ENCODE results near the gene PARP1. TPM values are rescaled to one million over a fixed set of nuclear protein-coding genes. Genes with fewer than 3 reads are reported as not detected.
A peak's percentile ranks its signal among the peaks of the same experiment; 100 is the strongest.
"Not testable (repeated sequence)": the region's sequence is repeated elsewhere in the genome, so short reads cannot be mapped to it uniquely, and the experiment has no call there.

Gene PARP1
- total RNA-seq, 6 donors from 2014 or later = 56.5 to 97.9 (median 76.7) TPM

DNA sequence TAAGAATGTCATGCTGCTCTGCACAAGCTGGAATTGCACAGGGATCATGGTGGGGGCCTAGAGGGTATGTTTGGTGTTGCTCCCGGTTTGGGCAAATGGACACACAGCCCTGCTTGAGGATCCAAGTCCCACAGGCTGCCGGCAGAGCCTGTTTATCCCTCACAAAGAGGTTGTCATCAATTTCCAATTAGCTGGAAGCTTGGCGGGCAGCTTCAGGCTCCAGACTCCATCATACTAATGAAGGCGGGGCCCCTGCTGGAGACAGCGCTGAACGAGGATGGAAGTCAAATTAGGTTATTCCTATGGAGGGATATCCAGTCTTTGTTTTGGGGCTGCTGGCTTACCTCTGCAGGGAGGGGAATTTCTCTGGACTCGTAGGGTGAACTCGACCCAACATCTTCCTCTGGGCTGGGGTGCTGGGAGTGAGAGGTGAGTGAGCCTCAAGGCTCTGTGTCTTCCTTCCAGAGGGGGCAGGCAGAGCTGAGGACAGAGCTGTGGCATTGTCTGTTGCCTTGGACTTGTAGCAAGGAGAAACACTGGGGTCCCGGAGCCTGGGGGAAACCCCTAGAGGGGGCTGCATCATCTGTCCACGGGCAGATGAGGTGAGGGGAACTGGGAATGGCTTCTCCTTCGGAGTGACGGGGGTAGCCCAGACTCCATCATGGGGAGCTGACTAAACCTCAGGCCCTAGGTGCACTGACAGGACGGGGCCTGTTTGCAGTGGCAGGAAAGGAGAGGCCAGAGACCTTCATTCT, 24.9 kb upstream of the PARP1 start:
- no peak for ATAC-seq (ENCODE audit: low FRiP score in 2 of 2)
- no peaks in the 10 kb centered on the region for H3K9me3 ChIP-seq
- WGBS, 2 donors = 74 to 80% methylated on average over 9 to 13 of the region's 13 CpGs

GRCh38 chr1:226431898-226432297, 24.0 kb upstream of the PARP1 start:
- not testable (repeated sequence) for ATAC-seq (ENCODE audit: low FRiP score in 2 of 2); H3K4me1 ChIP-seq; H3K4me3 ChIP-seq; H3K27me3 ChIP-seq; H3K9me3 ChIP-seq; DNase-seq; H3K27ac ChIP-seq; H3K36me3 ChIP-seq
- 46 to 73% methylated on average over 2 of the region's 2 CpGs for WGBS, 2 donors

More for the DNA sequence above, 24.9 kb upstream of the PARP1 start:
- no peak for DNase-seq
- Histone ChIP-seq H3K4me1 (no peaks in the 10 kb centered on the region), H3K27ac (no peak overlapping the region), H3K36me3 (no peaks in the 10 kb centered on the region), H3K4me3 (no peak overlapping the region), H3K27me3 (no peaks in the 10 kb centered on the region)
- TF ChIP-seq POLR2AphosphoS5 (IDR thresholded peaks at IDR 0.05) (no peak), POLR2A (IDR thresholded peaks at IDR 0.05) (no peak)
- TF ChIP-seq, protein P1, sequence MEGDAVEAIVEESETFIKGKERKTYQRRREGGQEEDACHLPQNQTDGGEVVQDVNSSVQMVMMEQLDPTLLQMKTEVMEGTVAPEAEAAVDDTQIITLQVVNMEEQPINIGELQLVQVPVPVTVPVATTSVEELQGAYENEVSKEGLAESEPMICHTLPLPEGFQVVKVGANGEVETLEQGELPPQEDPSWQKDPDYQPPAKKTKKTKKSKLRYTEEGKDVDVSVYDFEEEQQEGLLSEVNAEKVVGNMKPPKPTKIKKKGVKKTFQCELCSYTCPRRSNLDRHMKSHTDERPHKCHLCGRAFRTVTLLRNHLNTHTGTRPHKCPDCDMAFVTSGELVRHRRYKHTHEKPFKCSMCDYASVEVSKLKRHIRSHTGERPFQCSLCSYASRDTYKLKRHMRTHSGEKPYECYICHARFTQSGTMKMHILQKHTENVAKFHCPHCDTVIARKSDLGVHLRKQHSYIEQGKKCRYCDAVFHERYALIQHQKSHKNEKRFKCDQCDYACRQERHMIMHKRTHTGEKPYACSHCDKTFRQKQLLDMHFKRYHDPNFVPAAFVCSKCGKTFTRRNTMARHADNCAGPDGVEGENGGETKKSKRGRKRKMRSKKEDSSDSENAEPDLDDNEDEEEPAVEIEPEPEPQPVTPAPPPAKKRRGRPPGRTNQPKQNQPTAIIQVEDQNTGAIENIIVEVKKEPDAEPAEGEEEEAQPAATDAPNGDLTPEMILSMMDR (IDR thresholded peaks at IDR 0.05) = no peak

DNA sequence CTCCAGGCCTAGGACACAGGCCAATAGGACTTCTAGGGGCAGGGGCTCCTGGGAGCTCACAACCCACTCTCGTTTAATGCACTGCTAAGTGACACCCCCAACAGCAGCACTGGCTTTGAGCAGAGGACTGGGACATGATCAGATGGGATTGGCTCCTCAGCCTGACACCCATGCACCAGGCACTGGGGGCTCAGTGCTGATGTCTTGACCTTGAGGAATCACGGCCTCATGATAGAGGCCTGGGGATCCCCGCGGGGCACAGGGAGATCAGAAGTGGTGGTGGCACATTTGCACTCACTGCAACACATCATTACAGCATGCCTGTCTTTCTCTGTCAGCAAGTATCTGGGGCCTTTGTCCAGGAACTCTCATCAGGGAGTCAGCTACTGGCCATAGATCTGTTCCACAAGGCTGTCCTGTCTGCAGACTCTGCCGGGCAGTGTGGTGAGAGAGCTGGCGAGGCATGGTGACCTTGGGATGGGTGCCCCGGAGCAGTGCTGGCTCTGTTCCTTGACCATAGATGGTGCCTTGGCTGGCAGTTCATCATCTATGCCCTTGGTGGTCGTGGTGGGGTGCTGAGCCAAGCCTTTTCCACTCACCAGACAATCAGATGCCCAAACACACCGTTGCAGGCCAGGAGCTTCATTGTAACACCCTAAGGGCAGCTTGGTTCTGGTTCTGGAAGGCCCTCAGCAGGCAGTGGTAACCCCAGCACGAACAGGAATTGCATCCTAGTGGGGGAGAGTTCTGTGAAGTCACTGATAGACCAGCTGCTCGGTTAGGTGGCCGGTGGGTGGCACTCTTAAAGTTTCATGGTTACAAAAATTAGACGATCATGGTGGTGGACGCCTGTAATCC, 22.2 kb upstream of the PARP1 start:
- DNase-seq (peak in 1 of 2 donors; percentile 14), ATAC-seq (ENCODE audit: low FRiP score in 2 of 2) (no peak)
- no peaks in the 10 kb centered on the region for H3K27me3 ChIP-seq
- no peak for TF ChIP-seq POLR2AphosphoS5 (IDR thresholded peaks at IDR 0.05)
- no peak for TF ChIP-seq EP300 (IDR thresholded peaks at IDR 0.05)
- TF ChIP-seq POLR2A (IDR thresholded peaks at IDR 0.05) = no peak
- TF ChIP-seq, protein P1 (IDR thresholded peaks at IDR 0.05) = no peak
- no peaks in the 10 kb centered on the region for H3K36me3 ChIP-seq
- H3K9me3 ChIP-seq = no peaks in the 10 kb centered on the region
- H3K27ac ChIP-seq = no peak overlapping the region
- peaks cover 0 to under 1% (median 0%) of the 10 kb centered on the region in 4 donors for H3K4me1 ChIP-seq
- no peak overlapping the region for H3K4me3 ChIP-seq
- WGBS, 2 donors = 87 to 89% methylated on average over 7 to 14 of the region's 14 CpGs

- Histone ChIP-seq H3K27ac (no peak overlapping the region), H3K9me3 (no peaks in the 10 kb centered on the region), H3K4me1 (peaks cover 0 to 5% (median 0%) of the 10 kb centered on the region in 4 donors), H3K4me3 (no peak overlapping the region), H3K36me3 (no peaks in the 10 kb centered on the region), H3K27me3 (no peaks in the 10 kb centered on the region)
- ATAC-seq (ENCODE audit: low FRiP score in 2 of 2) (no peak), DNase-seq (peak in 1 of 2 donors; percentile 38)
- WGBS, 2 donors = 60 to 72% methylated on average over 12 of the region's 12 CpGs
- TF ChIP-seq POLR2A (IDR thresholded peaks at IDR 0.05) = no peak
- no peak for TF ChIP-seq POLR2AphosphoS5 (IDR thresholded peaks at IDR 0.05)
- TF ChIP-seq EP300 (IDR thresholded peaks at IDR 0.05) = no peak
- TF ChIP-seq, protein P1 (IDR thresholded peaks at IDR 0.05) = no peak
Measured at GRCh38 chr1:226428791-226429461, 21.0 kb upstream of the PARP1 start.

DNA sequence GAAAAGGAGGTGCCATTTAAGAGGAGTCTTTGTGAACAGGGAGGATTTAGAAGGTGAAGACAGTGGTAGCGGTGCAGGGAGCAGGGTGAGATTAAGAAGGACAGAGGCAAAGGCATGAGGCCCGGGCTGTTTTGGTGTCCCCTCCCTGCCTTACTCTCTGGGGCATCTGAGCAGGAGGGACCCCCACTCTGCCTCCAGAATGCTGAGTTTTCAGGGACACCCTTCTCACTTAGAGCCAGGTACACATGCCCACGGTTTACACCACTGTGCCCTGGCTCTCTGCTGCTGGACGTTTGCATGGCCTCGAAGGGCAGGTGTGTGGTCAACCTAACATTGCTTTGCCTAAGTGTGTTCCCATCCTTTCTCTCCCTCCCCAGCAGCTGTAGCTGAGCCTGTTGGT, 20.5 kb upstream of the PARP1 start:
- H3K27ac ChIP-seq = no peak overlapping the region
- H3K36me3 ChIP-seq = no peaks in the 10 kb centered on the region
- H3K9me3 ChIP-seq = no peaks in the 10 kb centered on the region
- no peak for ATAC-seq (ENCODE audit: low FRiP score in 2 of 2)
- 88 to 96% methylated on average over 3 to 5 of the region's 5 CpGs for WGBS, 2 donors
- no peaks in the 10 kb centered on the region for H3K27me3 ChIP-seq
- peaks cover 0 to 5% (median 0%) of the 10 kb centered on the region in 4 donors for H3K4me1 ChIP-seq
- no peak for DNase-seq
- no peak overlapping the region for H3K4me3 ChIP-seq
- no peak for TF ChIP-seq POLR2A (IDR thresholded peaks at IDR 0.05)
- TF ChIP-seq EP300 (IDR thresholded peaks at IDR 0.05) = no peak
- no peak for TF ChIP-seq POLR2AphosphoS5 (IDR thresholded peaks at IDR 0.05)
- TF ChIP-seq, protein P1 (IDR thresholded peaks at IDR 0.05) = no peak
